HFFc6 (cell line): ENCODE results near the gene MCAT. TPM values are rescaled to one million over a fixed set of nuclear protein-coding genes. Genes with fewer than 3 reads are reported as not detected.

Source experiments
- DNase-seq: peaks from one replicate; pipeline ENCODE4 v3.0.0-alpha.2; 2018
- H3K27ac Mint-ChIP-seq: 2 replicates; pipeline ENCODE4 v1.8.0; 2020; ENCODE audit warnings: mild to moderate bottlenecking, mixed read lengths
- H3K27me3 Mint-ChIP-seq: 2 replicates; pipeline ENCODE4 v1.8.0; 2021; ENCODE audit warnings: mild to moderate bottlenecking, moderate library complexity, mixed read lengths; ENCODE audit not compliant: insufficient read depth
- H3K36me3 Mint-ChIP-seq: 2 replicates; pipeline ENCODE4 v1.8.0; 2021; ENCODE audit warnings: low read depth, mixed read lengths
- H3K4me1 Mint-ChIP-seq: 2 replicates; pipeline ENCODE4 v1.8.0; 2020; ENCODE audit warnings: low read depth, mixed read lengths
- H3K4me3 Mint-ChIP-seq: 2 replicates; pipeline ENCODE4 v1.8.0; 2020; ENCODE audit warnings: mild to moderate bottlenecking, moderate library complexity, mixed read lengths
- H3K9me3 Mint-ChIP-seq: 2 replicates; pipeline ENCODE4 v1.8.0; 2020; ENCODE audit warnings: mild to moderate bottlenecking, mixed read lengths
- total RNA-seq, 6 experiments: library from RNA; stranded (reverse); fragmentation: NEBNext Ultra II Directional; extraction: Animal tissue kit (Norgen Biotek cat#: 25700); gene quantifications; 2 replicates in 1 of 6; 3 replicates in 5 of 6; pipeline ENCODE4 v1.2.3, GENCODE V29; 2021
- TF ChIP-seq, protein P1 (sequence below): fragments of 200-600 bp; sonication (generic); IDR thresholded peaks from 2 replicates; pipeline ENCODE4 v1.5.0; 2021; ENCODE audit warnings: antibody characterized with exemption, mild to moderate bottlenecking

Gene MCAT
- total RNA-seq, 6 experiments from 2014 or later: 15.1 to 16.6 (median 15.6) TPM

DNA sequence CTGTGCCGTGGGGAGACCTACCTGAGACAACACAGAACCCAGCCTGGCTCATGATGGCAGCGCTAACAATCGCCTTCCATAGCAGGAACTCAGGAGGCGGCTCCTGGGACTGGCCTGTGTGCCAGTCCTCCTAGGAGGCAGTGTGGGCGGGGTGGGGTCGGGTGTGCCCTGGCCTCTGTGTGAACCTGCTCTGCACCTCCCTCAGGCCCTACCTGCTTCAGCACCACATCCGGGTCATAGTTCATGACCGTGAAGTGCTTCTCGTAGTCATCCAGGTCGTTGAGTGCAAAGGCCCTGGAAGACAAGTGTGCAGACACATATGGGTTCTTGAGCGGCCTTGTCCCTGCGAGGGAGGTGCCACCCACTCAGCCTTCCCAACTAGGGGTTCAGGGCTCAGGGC is 28.4 kb upstream of the MCAT start:
- TF ChIP-seq, protein P1, sequence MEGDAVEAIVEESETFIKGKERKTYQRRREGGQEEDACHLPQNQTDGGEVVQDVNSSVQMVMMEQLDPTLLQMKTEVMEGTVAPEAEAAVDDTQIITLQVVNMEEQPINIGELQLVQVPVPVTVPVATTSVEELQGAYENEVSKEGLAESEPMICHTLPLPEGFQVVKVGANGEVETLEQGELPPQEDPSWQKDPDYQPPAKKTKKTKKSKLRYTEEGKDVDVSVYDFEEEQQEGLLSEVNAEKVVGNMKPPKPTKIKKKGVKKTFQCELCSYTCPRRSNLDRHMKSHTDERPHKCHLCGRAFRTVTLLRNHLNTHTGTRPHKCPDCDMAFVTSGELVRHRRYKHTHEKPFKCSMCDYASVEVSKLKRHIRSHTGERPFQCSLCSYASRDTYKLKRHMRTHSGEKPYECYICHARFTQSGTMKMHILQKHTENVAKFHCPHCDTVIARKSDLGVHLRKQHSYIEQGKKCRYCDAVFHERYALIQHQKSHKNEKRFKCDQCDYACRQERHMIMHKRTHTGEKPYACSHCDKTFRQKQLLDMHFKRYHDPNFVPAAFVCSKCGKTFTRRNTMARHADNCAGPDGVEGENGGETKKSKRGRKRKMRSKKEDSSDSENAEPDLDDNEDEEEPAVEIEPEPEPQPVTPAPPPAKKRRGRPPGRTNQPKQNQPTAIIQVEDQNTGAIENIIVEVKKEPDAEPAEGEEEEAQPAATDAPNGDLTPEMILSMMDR: no peak
- Mint-ChIP-seq H3K4me1 (peaks cover 11% of the 10 kb centered on the region; the same call in 1 of the 2 replicates), H3K27me3 (peaks cover under 1% of the 10 kb centered on the region; the same call in 1 of the 2 replicates), H3K4me3 (no peak overlapping the region), H3K9me3 (no peaks in the 10 kb centered on the region), H3K27ac (no peak overlapping the region), H3K36me3 (peaks cover 4% of the 10 kb centered on the region; the same call in 1 of the 2 replicates)
- DNase-seq: no peak

DNA sequence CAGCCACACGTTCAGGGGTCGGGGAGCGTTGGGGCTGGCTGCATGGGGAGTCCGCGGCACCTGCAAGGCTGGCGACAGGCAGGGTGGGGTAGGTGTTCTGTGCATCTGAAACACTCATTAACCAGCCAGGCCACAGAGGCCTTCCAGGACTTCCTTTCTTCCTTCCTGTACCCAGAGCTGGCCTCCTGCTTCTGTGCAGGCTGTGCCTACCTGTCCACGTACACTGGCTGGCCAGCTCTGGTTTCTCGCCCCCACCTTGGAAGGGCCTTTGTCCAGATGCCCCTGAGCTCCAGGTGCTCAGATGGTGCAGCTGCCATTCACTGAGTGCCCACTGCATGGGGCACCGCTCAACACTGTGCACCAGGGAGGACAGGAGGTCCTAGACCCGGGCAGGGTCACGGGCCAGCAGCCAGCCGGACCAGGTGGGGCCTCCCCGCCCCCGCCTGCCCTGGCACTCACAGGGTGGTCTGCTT is 27.9 kb upstream of the MCAT start:
- peaks cover 4% of the 10 kb centered on the region; the same call in 1 of the 2 replicates for H3K36me3 Mint-ChIP-seq

DNA sequence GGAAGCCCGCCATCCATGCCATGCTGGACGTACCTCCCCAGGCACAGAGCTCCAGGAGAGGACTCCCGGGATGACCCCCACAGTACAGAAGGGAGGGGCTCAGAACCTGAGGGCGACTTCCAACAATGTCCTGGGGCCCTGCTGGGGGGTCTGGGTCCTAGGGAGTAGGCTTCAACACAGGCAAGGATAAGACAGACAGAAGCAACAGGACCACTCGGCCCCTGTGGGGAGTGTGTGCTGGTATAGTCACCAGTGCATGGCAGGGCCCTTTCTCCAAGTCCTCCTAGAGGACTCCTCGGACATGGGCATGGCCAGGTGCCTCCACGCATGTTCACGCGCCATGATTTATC is 26.9 kb upstream of the MCAT start:
- H3K27ac Mint-ChIP-seq: no peak overlapping the region
- peaks cover 2% of the 10 kb centered on the region; the same call in 1 of the 2 replicates for H3K27me3 Mint-ChIP-seq
- peaks cover 4% of the 10 kb centered on the region; the same call in 1 of the 2 replicates for H3K36me3 Mint-ChIP-seq
- no peak overlapping the region for H3K4me3 Mint-ChIP-seq
- TF ChIP-seq, protein P1: no peak
- peaks cover 11% of the 10 kb centered on the region; the same call in 1 of the 2 replicates for H3K4me1 Mint-ChIP-seq
- no peaks in the 10 kb centered on the region for H3K9me3 Mint-ChIP-seq
- DNase-seq: no peak

More for the DNA sequence above, 27.9 kb upstream of the MCAT start:
- H3K9me3 Mint-ChIP-seq: no peaks in the 10 kb centered on the region
- peaks cover 2% of the 10 kb centered on the region; the same call in 1 of the 2 replicates for H3K27me3 Mint-ChIP-seq
- H3K4me1 Mint-ChIP-seq: peaks cover 11% of the 10 kb centered on the region; the same call in 1 of the 2 replicates
- no peak overlapping the region for H3K4me3 Mint-ChIP-seq
- DNase-seq: no peak
- H3K27ac Mint-ChIP-seq: no peak overlapping the region
- TF ChIP-seq, protein P1: no peak

DNA sequence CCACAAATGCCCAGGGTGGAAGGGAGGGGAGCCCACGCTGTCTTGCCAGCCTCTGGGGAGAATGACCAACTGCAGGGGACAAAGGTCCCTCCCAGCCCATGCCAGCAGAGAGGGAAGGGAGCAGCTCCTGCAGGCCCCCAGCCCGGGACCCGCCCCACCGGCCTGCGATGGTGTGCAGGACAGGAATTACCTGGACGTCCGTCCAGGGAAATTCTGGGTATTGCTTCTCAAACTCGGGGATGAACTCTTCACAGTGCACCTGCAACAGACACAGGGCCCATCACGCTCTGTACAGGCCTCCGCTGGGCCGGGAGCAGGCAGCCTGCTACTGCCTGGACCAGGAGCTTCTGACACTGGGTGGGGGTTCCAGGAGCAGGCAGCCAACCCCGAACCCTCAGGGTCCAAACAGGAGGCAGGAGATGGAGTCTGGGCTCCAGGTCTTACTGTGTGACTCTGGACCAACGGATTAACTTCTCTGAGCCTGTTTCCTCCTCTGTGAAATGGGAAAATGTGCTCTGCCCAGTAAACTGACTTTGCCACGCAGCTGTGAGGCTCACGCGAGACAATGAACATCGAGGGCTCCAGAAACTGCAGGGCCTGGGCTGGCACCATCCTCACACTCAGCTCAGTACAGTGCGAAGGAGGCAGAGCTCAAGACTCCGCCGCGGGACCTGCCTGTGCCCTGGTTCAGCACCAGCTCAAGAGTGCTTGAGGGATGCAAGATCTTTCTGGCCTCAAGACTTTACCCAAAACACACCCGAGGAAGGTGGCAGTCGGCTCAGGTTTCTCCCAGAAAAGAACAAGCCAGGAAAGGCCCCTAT is 26.3 kb upstream of the MCAT start:
- Mint-ChIP-seq H3K4me3 (no peak overlapping the region), H3K4me1 (peaks cover 11% of the 10 kb centered on the region; the same call in 1 of the 2 replicates), H3K27me3 (peaks cover 2% of the 10 kb centered on the region; the same call in 1 of the 2 replicates), H3K36me3 (peaks cover 4% of the 10 kb centered on the region; the same call in 1 of the 2 replicates), H3K27ac (no peak overlapping the region; the same call in 1 of the 2 replicates), H3K9me3 (no peaks in the 10 kb centered on the region)
- TF ChIP-seq, protein P1: no peak
- no peak for DNase-seq

DNA sequence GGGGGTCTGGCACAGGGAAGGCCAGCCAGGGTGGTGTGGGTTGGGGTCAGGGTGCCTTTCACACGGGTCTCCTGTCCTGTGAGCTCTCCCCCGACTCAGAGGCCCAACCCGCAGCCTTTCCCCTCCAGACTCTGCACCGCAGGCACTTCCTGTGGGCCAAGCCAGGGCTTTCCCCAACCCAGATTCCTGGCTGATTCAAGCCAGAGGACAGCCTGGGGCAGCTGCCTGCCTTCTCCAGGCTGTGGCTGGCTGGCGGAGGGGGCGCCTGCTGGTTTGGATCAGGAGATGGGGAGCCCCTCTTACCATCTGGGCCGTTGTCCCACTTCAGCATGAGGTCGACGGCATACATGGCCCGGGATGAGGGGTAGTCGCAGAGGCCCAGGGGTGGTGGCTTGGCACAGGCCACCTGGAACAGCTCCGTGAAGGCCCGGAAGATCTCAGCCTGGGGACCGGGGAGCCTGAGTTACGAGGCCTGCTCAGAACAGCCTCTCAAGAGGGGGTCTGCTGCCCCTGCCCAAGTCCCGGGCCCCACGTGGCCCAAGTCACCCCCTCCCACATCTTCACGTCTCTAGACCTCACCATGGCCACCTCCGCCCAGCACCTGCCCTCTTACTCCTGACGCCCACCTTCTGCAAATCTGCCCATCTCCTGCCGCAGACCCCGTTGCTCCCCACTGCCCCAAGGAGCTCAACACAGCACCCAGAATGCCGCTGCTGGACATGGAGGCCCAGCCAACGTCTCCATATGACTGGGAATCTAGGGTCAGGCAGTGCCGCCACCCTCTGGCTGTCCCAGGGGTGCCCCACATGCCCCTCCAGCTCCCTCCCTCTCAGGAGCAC is 25.5 kb upstream of the MCAT start:
- H3K4me3 Mint-ChIP-seq: no peak overlapping the region
- TF ChIP-seq, protein P1: no peak
- H3K4me1 Mint-ChIP-seq: peaks cover 11% of the 10 kb centered on the region; the same call in 1 of the 2 replicates
- peaks cover 3% of the 10 kb centered on the region; the same call in 1 of the 2 replicates for H3K27me3 Mint-ChIP-seq
- peaks cover 9% of the 10 kb centered on the region; the same call in 1 of the 2 replicates for H3K36me3 Mint-ChIP-seq
- no peaks in the 10 kb centered on the region for H3K9me3 Mint-ChIP-seq
- DNase-seq: peak; percentile 32
- H3K27ac Mint-ChIP-seq: peak overlapping the region; percentile 47
